GM18520 (cell line): ENCODE results near the gene GALNTL6.
"Not testable (repeated sequence)": the region's sequence is repeated elsewhere in the genome, so short reads cannot be mapped to it uniquely, and the experiment has no call there.

Experiments used
- ATAC-seq: cut with Tn5 transposase; IDR thresholded peaks from one replicate; pipeline ENCODE4 v1.9.1; 2021; ENCODE audit not compliant: unreplicated experiment

Gene GALNTL6

GRCh38 chr4:172899861-172900260, 1086.7 kb downstream of the GALNTL6 start:
- ATAC-seq = no peak

DNA sequence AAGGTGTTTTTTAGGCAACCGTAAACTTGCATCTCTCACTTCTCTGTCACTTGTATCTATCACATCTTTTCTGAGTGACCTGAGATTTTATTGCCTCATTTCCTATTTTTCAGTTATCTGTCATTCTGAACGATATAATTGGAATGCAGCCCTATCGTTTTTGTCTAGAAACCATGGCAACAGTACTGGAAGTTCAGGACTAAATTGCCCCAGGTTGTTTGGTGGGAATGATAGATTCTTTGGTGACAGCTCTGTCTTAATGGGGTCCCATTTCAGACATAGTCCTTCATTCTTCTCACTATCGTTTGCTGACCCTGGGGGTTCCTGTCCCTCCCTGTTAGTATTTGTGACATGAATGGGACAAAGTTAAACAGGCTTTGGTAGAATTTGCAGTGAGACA, 1087.7 kb downstream of the GALNTL6 start:
- ATAC-seq = no peak

GRCh38 chr4:172912468-172912867, 1099.3 kb downstream of the GALNTL6 start:
- not testable (repeated sequence) for ATAC-seq

DNA sequence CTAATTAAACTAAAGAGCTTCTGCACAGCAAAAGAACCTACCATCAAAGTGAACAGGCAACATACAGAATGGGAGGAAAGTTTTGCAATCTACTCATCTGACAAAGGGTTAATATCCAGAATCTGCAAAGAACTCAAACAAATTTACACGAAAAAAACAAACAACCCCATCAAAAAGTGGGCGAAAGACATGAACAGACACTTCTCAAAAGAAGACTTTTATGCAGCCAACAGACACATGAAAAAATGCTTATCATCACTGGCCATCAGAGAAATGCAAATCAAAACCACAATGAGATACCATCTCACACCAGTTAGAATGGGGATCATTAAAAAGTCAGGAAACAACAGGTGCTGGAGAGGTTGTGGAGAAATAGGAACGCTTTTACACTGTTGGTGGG, 1104.2 kb downstream of the GALNTL6 start:
- ATAC-seq = not testable (repeated sequence)

DNA sequence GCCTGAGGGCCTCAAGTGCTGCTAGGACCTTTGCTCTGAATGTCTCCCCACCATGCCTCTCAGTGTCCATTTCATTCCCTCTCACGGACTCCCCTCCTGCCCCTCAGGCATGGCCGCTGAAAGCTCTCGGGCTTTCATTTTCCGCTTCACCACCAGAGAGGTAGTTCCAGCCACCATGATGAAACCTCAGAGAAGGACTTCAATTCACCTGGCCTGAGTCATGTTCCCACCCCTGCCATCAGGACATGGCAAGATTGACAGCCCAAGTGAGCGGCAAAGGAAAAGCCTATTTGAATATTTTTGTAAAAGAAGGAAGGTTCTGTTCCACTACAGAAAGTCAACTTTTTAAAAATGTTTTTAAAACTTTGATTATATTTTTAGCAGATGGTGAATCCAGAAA, 1106.1 kb downstream of the GALNTL6 start:
- no peak for ATAC-seq

DNA sequence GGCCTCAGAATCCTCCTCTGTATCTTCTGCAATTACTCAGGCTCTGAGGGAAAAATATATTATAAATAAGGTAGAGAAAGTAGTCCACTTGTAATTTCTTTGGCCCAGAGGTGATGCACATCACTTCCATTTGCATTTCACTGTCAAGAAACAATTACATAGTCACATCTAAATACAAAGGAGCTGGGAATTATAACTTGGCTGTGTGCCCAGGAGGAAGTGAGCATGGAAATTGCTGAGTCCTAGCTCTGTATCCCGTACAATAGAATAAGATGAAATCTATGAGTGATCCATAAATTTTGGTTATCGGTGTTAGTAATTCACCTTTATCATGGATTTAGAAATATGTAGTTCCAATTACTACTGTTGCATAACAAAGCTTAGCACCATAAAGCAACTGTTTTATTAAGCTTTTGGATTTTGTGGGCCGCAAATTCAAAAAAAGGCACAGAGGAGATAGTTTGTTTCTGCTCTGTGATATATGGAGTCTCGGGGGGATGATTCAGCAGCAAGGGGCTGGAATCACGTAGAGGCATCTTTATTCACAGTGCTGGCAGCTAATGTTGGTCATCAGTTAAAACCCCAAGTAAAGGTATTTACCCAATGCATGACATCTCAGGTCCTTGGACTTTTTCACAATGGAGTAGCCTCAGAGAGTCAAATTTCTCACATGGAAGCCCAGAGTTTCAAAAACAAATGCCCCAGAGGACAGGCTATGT, 1114.1 kb downstream of the GALNTL6 start:
- no peak for ATAC-seq

- no peak for ATAC-seq
Measured at GRCh38 chr4:172928347-172928746, 1115.1 kb downstream of the GALNTL6 start.

DNA sequence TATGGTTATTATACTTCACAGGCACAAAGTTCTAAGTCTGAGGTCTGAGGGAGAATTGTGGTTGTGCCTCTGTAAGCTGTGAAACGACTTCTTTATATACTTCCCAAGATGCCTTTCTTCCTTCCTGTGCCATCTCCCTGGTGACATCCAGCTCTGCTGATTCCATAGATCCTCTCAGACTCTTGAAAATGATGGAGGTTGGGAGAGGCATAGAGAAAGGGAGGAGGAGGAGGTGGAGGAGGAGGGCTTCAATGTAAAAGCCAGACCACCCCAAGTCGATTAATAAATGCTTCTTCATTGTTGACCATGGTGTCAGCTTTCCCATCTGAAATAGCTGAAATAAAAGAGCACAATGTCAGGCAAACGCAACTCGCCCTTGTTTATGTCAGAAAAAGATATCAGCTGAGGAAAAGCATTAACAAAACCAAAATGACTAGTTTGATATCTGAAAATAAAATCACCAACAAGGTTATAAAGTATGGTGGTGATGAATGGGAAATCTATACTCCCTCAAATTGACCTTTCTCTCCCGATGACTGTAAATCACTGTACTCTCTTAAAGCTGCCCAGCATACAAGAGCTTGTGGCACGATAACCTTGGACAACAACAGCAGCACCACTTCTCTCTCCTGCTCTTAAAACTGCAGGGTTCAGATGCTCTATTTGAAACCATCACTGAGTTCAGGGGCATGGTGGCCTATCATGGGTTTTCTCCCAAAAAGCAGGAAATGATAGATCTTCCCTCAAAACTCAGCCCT, 1125.0 kb downstream of the GALNTL6 start:
- ATAC-seq = no peak

- ATAC-seq = no peak
Measured at GRCh38 chr4:172938870-172939269, 1125.7 kb downstream of the GALNTL6 start.

DNA sequence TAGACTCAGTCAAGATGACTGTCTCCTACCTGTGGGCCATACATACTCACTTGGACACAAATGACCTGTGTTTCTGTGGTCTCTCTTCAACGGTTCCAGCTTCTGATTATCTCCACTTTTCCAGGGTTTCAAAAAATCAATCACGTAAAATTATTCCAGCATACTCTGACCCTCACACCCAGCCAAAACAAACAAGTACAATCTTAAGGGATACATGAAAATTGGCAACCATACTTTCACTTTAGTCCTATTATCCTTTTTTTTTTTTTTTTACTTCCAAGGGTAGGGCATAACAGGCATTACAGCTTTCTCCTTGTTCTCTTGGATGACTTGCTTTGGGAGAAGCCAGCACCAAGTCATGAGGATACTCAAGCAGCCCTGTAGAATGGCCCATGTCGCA, 1129.6 kb downstream of the GALNTL6 start:
- no peak for ATAC-seq

- ATAC-seq = no peak
Measured at GRCh38 chr4:172945611-172946010, 1132.4 kb downstream of the GALNTL6 start.

DNA sequence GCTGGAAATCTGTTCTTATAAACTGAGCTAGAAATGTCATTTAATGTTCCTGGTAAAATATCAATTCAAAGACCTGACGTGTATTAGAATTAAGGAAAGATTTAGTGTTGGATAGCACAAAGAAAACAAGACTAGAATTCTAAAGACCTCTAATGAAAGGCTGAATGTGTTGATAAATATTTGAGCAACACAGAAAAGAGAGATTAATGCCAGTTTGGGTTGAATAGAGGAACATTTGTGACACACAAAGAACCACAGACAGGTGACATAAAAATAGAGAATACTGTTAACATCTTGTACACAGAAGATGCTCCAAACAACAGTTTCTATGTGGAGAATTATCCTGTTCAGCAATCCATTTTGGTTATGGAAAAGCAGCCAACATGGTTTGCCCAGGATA, 1133.3 kb downstream of the GALNTL6 start:
- no peak for ATAC-seq

- no peak for ATAC-seq
Measured at GRCh38 chr4:172947594-172947993, 1134.4 kb downstream of the GALNTL6 start.

DNA sequence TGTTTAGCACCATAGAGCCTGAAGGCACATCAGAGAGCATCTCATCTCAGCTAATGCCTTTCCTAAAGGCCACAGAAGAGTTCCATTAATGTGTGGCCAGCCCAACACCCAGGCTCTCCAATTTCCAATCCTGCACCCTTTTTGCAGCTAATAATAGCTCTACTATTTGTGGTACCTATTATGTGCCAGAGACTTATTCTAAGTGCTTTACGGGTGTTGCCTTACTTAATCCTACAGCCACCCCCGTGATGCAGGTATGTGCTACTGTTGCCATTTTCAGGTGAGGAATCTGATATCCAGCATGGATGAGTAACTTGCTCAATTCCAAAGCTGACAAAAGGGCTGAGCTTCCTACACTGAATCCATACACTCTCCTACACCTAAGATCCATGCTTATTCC, 1137.8 kb downstream of the GALNTL6 start:
- ATAC-seq = no peak

DNA sequence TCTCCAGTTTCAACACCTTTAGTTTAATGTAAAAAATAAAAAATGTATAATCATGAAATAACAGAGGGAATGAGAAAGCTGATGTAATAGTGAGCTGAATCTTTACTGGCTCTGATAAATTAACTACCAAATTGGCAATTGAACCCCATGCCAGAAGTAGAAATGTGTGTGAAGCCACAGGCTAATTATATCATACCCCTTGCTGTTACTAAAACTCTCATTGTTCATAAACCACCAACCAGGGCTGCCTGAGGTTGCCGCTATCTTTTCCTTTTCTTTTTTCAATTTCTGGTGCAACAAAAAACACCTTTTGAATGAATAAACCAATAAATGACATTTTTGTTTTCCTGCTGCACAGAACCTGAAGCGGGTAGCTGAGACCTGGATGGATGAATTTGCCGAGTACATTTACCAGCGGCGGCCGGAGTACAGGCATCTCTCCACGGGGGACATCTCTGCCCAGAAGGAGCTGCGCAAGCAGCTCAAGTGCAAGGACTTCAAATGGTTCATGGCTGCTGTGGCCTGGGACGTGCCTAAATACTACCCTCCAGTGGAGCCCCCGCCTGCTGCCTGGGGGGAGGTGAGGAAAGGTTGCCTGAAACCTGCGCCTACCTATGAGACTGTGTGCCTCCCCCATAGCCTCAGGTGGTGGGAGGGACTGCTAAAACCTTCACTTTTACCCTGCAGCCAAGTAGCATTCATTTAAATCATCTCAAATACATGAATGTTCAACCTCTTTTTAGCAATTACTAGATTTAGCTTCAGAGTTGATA, 1138.7 kb downstream of the GALNTL6 start:
- no peak for ATAC-seq

GRCh38 chr4:172953896-172954568, 1140.8 kb downstream of the GALNTL6 start:
- ATAC-seq = no peak

DNA sequence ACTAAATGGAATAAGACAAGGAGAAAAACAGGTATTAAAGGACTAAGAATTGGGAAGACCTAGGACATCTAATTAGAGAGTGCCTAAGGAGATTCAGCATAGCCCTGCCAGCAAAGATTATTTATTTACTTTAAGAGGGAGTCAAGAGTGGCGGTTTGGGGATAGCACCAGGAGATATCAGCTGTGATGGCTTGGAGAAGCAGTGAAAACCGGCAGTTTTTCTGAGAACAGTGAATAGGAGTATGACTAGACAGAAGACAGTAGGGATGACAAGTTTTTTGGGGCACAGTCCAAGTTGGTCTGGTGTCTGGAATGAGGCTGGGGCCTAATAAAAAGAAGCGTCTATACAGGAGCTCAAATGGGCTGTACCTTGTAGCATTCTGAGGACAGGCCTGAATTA, 1143.1 kb downstream of the GALNTL6 start:
- ATAC-seq = not testable (repeated sequence)

- no peak for ATAC-seq
Measured at GRCh38 chr4:172957216-172957615, 1144.0 kb downstream of the GALNTL6 start.

DNA sequence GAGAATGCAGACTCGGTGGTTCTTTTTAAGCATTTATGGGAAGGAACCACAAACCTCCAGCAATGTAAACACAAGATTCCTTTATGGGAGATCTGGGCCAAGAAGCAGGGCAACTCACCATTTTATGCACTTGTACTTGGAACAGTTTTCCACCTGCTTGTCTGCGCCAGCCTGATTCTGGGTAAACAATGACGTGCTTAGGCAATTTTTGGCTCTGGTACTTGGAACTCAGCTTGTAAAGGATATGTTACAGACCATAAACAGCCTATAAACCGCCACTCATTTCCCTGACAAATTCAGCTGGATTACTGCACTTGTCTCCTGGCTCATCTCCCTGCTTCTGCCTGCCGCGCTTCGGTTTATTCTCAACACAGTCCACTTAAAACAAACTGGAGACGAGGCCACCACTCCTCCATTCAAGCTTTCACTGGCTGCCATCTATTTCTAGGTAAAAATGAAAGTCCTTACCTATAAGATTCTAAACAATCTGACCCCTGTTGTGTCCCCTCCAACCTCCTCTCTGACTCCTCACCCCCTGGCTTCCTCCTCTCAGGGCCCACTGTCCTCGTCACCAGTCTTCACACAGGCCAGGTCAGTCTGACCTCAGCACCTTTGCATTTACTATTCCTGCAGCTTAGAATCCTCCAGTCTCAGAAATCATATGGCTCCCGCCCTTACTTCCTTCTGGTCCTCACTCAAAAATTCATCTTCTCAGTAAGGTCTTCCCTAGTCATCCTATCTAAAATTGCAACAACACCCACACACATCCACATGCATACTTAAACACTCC, 1149.6 kb downstream of the GALNTL6 start:
- no peak for ATAC-seq

DNA sequence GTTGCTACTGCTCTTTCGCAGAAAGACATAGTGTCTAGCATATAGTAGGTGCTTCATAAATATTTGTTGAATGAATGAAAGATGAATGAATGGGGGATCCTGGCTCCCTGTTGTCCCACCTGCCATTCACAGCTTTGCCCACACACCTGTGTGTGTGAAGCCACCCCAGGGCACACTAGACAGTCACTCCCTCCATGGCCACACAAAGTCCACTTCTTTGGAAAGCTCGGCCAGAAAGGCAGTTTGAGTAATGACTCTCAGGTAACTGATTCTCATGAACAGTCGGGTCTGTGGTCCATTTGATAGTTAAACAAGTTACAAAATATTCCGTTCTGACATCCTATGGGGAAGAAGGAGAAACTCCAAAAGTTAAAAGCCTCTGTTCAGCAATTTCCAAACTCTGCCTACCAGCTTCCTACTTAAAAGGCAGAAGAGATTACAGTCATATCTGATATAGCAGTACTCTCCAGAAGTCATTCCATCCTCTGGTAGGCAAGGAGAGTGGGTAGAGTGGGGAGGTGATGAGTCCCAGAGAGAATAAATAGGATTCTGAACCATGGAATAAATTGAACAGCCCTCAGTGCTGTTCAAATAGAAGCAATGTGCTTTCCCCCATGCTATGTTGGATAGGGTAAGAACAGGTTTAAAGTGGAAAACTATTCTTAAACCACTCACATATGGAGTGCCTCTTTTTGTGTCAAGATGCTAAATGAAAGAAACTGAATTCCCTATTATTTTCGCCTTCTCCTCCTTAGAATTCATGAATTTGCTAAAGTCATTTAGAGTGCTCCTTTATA, 1150.5 kb downstream of the GALNTL6 start:
- ATAC-seq = no peak
